Heart left ventricle (tissue), 13 donors: ENCODE data around the gene REPIN1.

Experiments
- CTCF ChIP-seq, 12 donors: fragments of 200-600 bp; sonication (generic) in 4 of 12; IDR thresholded peaks; one replicate each; pipeline versions ENCODE4 v1.5.0 to v1.8.0; 2018 to 2022; ENCODE audit warnings: antibody characterized with exemption in 12 of 12, mild to moderate bottlenecking in 5 of 12
- POLR2A ChIP-seq, 2 donors: fragments of 450-650 bp; IDR thresholded peaks; one replicate each; pipeline ENCODE4 v1.6.1; 2017; ENCODE audit warnings: antibody characterized with exemption in 2 of 2, mild to moderate bottlenecking in 2 of 2, moderate library complexity in 2 of 2
- donor health status: ischemic (EF 13 %, LVEDD 7.1; RV severe dilation, severe dysfunction).
- donor health status: DM: no; HTN: yes; CAD: no.
- donor health status: DM: no; HTN: no; CAD: no.
- donor health status: ischemic (EF 25% LVEDD 6.9; RV normal size, moderate dysfunction).
- donor health status: ischemic (EF 25% LVEDD 5.7; RV mildly dilated, moderate dysfunction).
- donor health status: ischemic (EF 35%, LVEDD 5.7; RV mildly dilated, moderate dysfunction).
- donor health status: nonischemic (EF 11% LVEDD 7.7; RV severe dilation, severe dysfunction).
- donor health status: DM: yes; HTN: yes; CAD: no.
- donor health status: PGD.
- donor health status: ischemic (EF 29% LVEDD 5.4; RV normal size, mild dysfunction).
- donor health status: nonischemic (EF 23%, LVEDD 6.1; RV moderate dilation, normal function).

- TF ChIP-seq CTCF (IDR thresholded peaks at IDR 0.05): no peak
- no peak for TF ChIP-seq POLR2A (IDR thresholded peaks at IDR 0.05)
Measured at GRCh38 chr7:150368884-150369747, 494 bp downstream of the REPIN1 start.
